Activated T-helper 1 cell treated with Interleukin-2 at 50 U/mL for 16 hours (primary cell): ENCODE results near the gene BFAR.
"Not testable (repeated sequence)": the region's sequence is repeated elsewhere in the genome, so short reads cannot be mapped to it uniquely, and the experiment has no call there.

Source experiments
- DNase-seq: peaks from one replicate; pipeline ENCODE4 v3.0.0-alpha.2; 2020; ENCODE audit warnings: low read depth

BFAR gene

GRCh38 chr16:14632693-14633569 is at the start of gene BFAR:
Gene BFAR (plus strand): TSS chr16:14632951. CDS start chr16:14644347, 11,396 bp downstream.
- DNase-seq = peak; percentile 99

- no peak for DNase-seq
Observed at GRCh38 chr16:14585287-14585686, 47.5 kb upstream of the BFAR start.

GRCh38 chr16:14586637-14587305 is 46.0 kb upstream of the BFAR start:
- no peak for DNase-seq

- no peak for DNase-seq
Observed at GRCh38 chr16:14600164-14600563, 32.6 kb upstream of the BFAR start.

GRCh38 chr16:14602443-14602963 is 30.2 kb upstream of the BFAR start:
- no peak for DNase-seq

- no peak for DNase-seq
Observed at GRCh38 chr16:14606102-14606501, 26.6 kb upstream of the BFAR start.

GRCh38 chr16:14608111-14608566 is 24.6 kb upstream of the BFAR start:
- no peak for DNase-seq

GRCh38 chr16:14608604-14609003 is 24.1 kb upstream of the BFAR start:
- DNase-seq = no peak

GRCh38 chr16:14609716-14610115 is 23.0 kb upstream of the BFAR start:
- no peak for DNase-seq

- DNase-seq = no peak
Observed at GRCh38 chr16:14611660-14612059, 21.1 kb upstream of the BFAR start.

- DNase-seq = no peak
Observed at GRCh38 chr16:14613991-14614390, 18.8 kb upstream of the BFAR start.

- no peak for DNase-seq
Observed at GRCh38 chr16:14616280-14616679, 16.5 kb upstream of the BFAR start.

GRCh38 chr16:14618566-14618965 is 14.2 kb upstream of the BFAR start:
- DNase-seq = no peak

- no peak for DNase-seq
Observed at GRCh38 chr16:14627078-14627477, 5.7 kb upstream of the BFAR start.

GRCh38 chr16:14628806-14629611 is 3.7 kb upstream of the BFAR start:
- DNase-seq = no peak

GRCh38 chr16:14629612-14629918 is 3.2 kb upstream of the BFAR start:
- no peak for DNase-seq

- peak; percentile 96 for DNase-seq
Observed at GRCh38 chr16:14629919-14630619, 2.7 kb upstream of the BFAR start, which contains the start of gene PARN. Gene PARN (minus strand): TSS chr16:14630260. CDS start chr16:14630125, 135 bp downstream.

- not testable (repeated sequence) for DNase-seq
Observed at GRCh38 chr16:14630620-14631330, 2.0 kb upstream of the BFAR start.

GRCh38 chr16:14634389-14634725 is 1.6 kb downstream of the BFAR start:
- DNase-seq = no peak

- no peak for DNase-seq
Observed at GRCh38 chr16:14635395-14636165, 2.8 kb downstream of the BFAR start.
